ENCODE measurements around the gene TRIM17.

TRIM17 gene

DNA sequence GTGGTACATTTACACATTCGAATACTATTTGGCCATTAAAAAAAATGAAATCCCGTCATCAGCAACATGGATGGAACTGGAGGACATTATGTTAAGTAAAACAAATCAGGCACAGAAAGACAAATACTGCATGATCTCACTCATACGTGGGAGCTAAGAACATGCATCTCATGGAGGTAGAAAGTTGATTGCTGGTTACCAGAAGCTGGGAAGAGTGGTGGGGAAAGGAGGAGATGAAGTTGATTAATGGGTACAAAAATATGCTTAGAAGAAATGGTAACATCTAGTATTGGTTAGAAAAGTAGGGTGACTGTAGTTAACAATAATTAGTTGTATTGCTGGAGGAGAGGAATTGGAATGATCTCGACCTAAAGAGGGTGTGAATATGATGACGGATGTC, 45.9 kb upstream of the TRIM17 start:
- Histone ChIP-seq H3K79me2 (ENCODE audit: control insufficient read depth, low read length) (no peaks in the 10 kb centered on the region), H3K4me2 (ENCODE audit: low read length) (no peak overlapping the region), H3K4me1 (ENCODE audit: control insufficient read depth, low read length) (no peaks in the 10 kb centered on the region), H3F3A (ENCODE audit: control insufficient read depth, insufficient read depth) (no peaks in the 10 kb centered on the region), H3K36me3 (ENCODE audit: control insufficient read depth, low read length) (no peaks in the 10 kb centered on the region), H3K9me3 (ENCODE audit: control insufficient read depth, insufficient read depth, low read length) (no peaks in the 10 kb centered on the region), H3K27me3 (ENCODE audit: control insufficient read depth, low read length) (peaks cover 37% of the 10 kb centered on the region), H3K4me3 (ENCODE audit: low read length) (no peak overlapping the region), H3K9me2 (replicated peaks; ENCODE audit: control insufficient read depth, low read length) (no peaks in the 10 kb centered on the region), H4K20me1 (ENCODE audit: control insufficient read depth, insufficient read depth, low read depth, low read length) (no peaks in the 10 kb centered on the region), H3K27ac (ENCODE audit: low read depth, low read length) (no peak overlapping the region)
- TF ChIP-seq EZH2phosphoT487 (IDR thresholded peaks at IDR 0.05; ENCODE audit: borderline replicate concordance, low read length) = no peak
- no peak for TF ChIP-seq CTCF (IDR thresholded peaks at IDR 0.05; ENCODE audit: low read depth, low read length, poor library complexity, severe bottlenecking)

- H3K79me2 ChIP-seq (ENCODE audit: control insufficient read depth, low read length) = no peaks in the 10 kb centered on the region
- no peak overlapping the region for H3K4me2 ChIP-seq (ENCODE audit: low read length)
- no peaks in the 10 kb centered on the region for H4K20me1 ChIP-seq (ENCODE audit: control insufficient read depth, insufficient read depth, low read depth, low read length)
- no peaks in the 10 kb centered on the region for H3F3A ChIP-seq (ENCODE audit: control insufficient read depth, insufficient read depth)
- H3K27me3 ChIP-seq (ENCODE audit: control insufficient read depth, low read length) = peaks cover 30% of the 10 kb centered on the region
- TF ChIP-seq CTCF (IDR thresholded peaks at IDR 0.05; ENCODE audit: low read depth, low read length, poor library complexity, severe bottlenecking) = no peak
- TF ChIP-seq EZH2phosphoT487 (IDR thresholded peaks at IDR 0.05; ENCODE audit: borderline replicate concordance, low read length) = no peak
- H3K36me3 ChIP-seq (ENCODE audit: control insufficient read depth, low read length) = no peaks in the 10 kb centered on the region
- no peaks in the 10 kb centered on the region for H3K9me3 ChIP-seq (ENCODE audit: control insufficient read depth, insufficient read depth, low read length)
- no peaks in the 10 kb centered on the region for H3K4me1 ChIP-seq (ENCODE audit: control insufficient read depth, low read length)
- H3K9me2 ChIP-seq (replicated peaks; ENCODE audit: control insufficient read depth, low read length) = no peaks in the 10 kb centered on the region
- H3K27ac ChIP-seq (ENCODE audit: low read depth, low read length) = no peak overlapping the region
- no peak overlapping the region for H3K4me3 ChIP-seq (ENCODE audit: low read length)
Measured at GRCh38 chr1:228460821-228461220, 44.2 kb upstream of the TRIM17 start.

- H3K9me3 ChIP-seq (ENCODE audit: control insufficient read depth, insufficient read depth, low read length) = no peaks in the 10 kb centered on the region
- H3K4me1 ChIP-seq (ENCODE audit: control insufficient read depth, low read length) = no peaks in the 10 kb centered on the region
- TF ChIP-seq EZH2phosphoT487 (IDR thresholded peaks at IDR 0.05; ENCODE audit: borderline replicate concordance, low read length) (no peak), CTCF (IDR thresholded peaks at IDR 0.05; ENCODE audit: low read depth, low read length, poor library complexity, severe bottlenecking) (peak; percentile 23)
- no peaks in the 10 kb centered on the region for H3K36me3 ChIP-seq (ENCODE audit: control insufficient read depth, low read length)
- no peaks in the 10 kb centered on the region for H3K79me2 ChIP-seq (ENCODE audit: control insufficient read depth, low read length)
- no peaks in the 10 kb centered on the region for H3K9me2 ChIP-seq (replicated peaks; ENCODE audit: control insufficient read depth, low read length)
- no peak overlapping the region for H3K4me3 ChIP-seq (ENCODE audit: low read length)
- H3F3A ChIP-seq (ENCODE audit: control insufficient read depth, insufficient read depth) = no peaks in the 10 kb centered on the region
- no peak overlapping the region for H3K27ac ChIP-seq (ENCODE audit: low read depth, low read length)
- no peaks in the 10 kb centered on the region for H4K20me1 ChIP-seq (ENCODE audit: control insufficient read depth, insufficient read depth, low read depth, low read length)
- no peak overlapping the region for H3K4me2 ChIP-seq (ENCODE audit: low read length)
- H3K27me3 ChIP-seq (ENCODE audit: control insufficient read depth, low read length) = peaks cover 21% of the 10 kb centered on the region
Measured at GRCh38 chr1:228459091-228459993, 42.7 kb upstream of the TRIM17 start.

All from DOHH2 (cell line).